ENCODE results near the gene COL20A1. TPM values are rescaled to one million over a fixed set of nuclear protein-coding genes. Genes with fewer than 3 reads are reported as not detected.

The COL20A1 gene
- total and polyA plus RNA-seq, 4 donors, result 0.06 to 0.09 TPM; not detected in 2

DNA sequence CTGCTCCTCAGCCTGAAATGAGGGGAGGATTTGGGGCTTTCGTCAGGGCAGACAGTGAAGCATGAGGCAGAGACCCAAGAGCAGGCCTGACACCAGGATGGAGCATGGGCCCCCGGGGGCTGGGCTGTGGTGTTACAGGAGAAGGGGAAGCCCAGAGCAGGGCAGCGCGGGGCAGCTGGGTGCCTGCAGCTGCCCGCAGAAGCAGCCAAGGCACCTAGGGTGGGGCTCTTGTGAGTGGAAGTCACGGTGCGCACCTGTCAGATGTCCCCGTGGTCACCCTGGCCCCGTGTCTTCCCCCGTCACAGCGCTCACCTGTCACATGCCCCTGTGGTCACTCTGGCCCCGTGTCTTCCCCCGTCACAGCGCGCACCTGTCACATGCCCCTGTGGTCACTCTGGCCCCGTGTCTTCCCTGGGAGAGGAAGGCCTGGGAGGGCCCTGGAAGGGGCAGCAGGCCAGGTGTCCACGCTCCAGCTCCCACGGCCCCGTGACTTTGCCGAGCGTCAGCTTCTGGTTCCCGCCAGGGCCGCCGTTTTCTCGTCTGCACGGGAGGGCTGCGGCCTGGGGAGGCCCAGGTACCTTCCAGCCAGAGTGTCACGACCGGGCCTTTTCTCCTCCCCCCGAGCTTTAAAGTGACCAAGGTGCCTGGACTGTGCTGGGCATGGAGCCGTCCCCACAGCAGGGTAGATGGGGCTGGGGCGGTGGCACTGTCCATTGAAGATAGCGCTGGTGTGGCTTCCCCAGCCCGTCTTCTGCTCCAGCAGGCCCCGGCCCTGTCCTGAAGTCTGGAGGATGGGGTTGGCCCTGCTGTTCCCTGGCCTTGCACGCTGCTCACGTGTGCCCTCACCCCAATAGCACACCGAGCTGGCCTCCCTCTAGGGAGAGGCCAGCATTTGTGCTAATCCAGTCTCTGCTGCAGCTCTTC, 11.0 kb upstream of the COL20A1 start:
- TF ChIP-seq, protein P1, sequence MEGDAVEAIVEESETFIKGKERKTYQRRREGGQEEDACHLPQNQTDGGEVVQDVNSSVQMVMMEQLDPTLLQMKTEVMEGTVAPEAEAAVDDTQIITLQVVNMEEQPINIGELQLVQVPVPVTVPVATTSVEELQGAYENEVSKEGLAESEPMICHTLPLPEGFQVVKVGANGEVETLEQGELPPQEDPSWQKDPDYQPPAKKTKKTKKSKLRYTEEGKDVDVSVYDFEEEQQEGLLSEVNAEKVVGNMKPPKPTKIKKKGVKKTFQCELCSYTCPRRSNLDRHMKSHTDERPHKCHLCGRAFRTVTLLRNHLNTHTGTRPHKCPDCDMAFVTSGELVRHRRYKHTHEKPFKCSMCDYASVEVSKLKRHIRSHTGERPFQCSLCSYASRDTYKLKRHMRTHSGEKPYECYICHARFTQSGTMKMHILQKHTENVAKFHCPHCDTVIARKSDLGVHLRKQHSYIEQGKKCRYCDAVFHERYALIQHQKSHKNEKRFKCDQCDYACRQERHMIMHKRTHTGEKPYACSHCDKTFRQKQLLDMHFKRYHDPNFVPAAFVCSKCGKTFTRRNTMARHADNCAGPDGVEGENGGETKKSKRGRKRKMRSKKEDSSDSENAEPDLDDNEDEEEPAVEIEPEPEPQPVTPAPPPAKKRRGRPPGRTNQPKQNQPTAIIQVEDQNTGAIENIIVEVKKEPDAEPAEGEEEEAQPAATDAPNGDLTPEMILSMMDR (IDR thresholded peaks at IDR 0.05; ENCODE audit: control extremely low read depth, extremely low read depth), result no peak
- no peak overlapping the region for H3K4me3 ChIP-seq
- H3K9me3 ChIP-seq (ENCODE audit: control insufficient read depth in 4 of 4, insufficient read depth in 3 of 4, low read length in 3 of 4), result no peaks in the 10 kb centered on the region
- H3K9ac ChIP-seq (ENCODE audit: insufficient read depth in 1 of 2, low read length in 2 of 2), result no peak overlapping the region
- ATAC-seq (ENCODE audit: insufficient read depth, low FRiP score) (no peak), DNase-seq (no peak)
- H3K27ac ChIP-seq (ENCODE audit: low read depth in 1 of 2, low read length in 1 of 2), result no peak overlapping the region
- WGBS, 2 donors, result 93% methylated on average over 36 to 38 of the region's 38 CpGs
- H3K4me1 ChIP-seq (ENCODE audit: control insufficient read depth in 5 of 5, insufficient read depth in 5 of 5, low read length in 5 of 5), result peaks cover 0 to 4% (median 0%) of the 10 kb centered on the region in 5 donors
- no peaks in the 10 kb centered on the region for H3K27me3 ChIP-seq (ENCODE audit: control insufficient read depth in 3 of 3, insufficient read depth in 3 of 3, low read length in 2 of 3)
- H3K36me3 ChIP-seq (ENCODE audit: control insufficient read depth in 4 of 4, insufficient read depth in 4 of 4, low read length in 4 of 4), result peaks cover 0 to 83% (median 11%) of the 10 kb centered on the region in 4 donors

DNA sequence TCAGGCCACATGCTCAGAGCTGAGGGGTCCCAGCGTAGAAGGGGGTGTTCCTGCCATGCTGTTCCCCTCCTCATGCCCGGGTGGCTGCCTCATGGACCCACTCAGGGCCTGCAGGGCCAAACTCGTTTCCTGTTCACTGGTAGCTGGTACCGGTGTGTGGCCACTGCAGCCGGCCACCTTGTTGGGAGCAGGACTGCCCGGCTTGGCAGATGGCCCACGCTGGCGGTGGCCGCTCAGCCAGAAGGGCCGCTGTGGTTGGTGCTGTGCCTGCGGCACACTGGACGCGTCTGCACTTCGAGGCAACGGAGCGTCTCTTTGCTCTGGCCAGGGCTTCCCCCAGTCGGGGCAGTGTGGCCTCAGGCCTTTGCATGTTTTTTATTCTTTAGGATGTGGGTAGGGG, 10.0 kb upstream of the COL20A1 start:
- 93 to 94% methylated on average over 17 of the region's 17 CpGs for WGBS, 2 donors
- ATAC-seq (ENCODE audit: insufficient read depth, low FRiP score), result no peak
- H3K36me3 ChIP-seq (ENCODE audit: control insufficient read depth in 4 of 4, insufficient read depth in 4 of 4, low read length in 4 of 4), result peaks cover 0 to 83% (median 11%) of the 10 kb centered on the region in 4 donors

DNA sequence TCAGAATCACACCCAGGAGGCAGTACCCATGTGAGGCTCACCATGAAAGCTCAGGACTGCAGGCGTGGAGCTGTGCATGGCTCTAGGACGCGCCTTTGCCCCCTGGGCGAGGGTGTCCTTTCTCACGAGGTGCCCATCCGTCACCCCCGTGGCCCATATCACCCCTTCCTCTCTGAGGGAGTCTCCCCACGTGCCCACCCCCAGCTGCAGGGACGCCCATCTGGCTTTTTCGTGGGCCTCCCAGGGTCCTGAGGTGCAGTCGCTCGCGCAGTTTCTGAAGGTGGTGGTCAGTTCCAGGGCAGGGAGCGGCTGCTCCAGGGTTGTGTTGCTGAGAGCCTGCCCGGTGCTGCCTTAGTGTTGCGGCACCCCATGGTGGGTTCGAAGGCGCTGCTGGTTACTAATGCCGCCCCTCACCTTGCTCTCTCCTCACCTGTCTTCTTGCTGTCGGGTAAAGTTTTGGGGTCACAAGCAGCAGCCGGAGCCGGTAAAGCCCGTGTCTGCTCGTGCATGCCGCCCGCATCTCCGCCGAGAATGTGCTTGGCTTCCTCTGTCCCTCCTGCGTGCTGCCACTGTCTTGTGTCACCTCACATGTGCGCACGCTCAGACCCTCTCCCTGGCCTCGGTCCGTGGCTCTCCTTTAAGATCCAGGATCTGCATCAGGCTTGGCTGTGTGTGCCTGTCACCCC, 9.4 kb upstream of the COL20A1 start:
- TF ChIP-seq, protein P1 (IDR thresholded peaks at IDR 0.05; ENCODE audit: control extremely low read depth, extremely low read depth), result no peak
- no peaks in the 10 kb centered on the region for H3K9me3 ChIP-seq (ENCODE audit: control insufficient read depth in 4 of 4, insufficient read depth in 3 of 4, low read length in 3 of 4)
- no peak for ATAC-seq (ENCODE audit: insufficient read depth, low FRiP score)
- H3K27ac ChIP-seq (ENCODE audit: low read depth in 1 of 2, low read length in 1 of 2), result no peak overlapping the region
- H3K4me1 ChIP-seq (ENCODE audit: control insufficient read depth in 5 of 5, insufficient read depth in 5 of 5, low read length in 5 of 5), result peaks cover 0 to 8% (median 0%) of the 10 kb centered on the region in 5 donors
- H3K4me3 ChIP-seq, result no peak overlapping the region
- no peak for DNase-seq
- no peaks in the 10 kb centered on the region for H3K27me3 ChIP-seq (ENCODE audit: control insufficient read depth in 3 of 3, insufficient read depth in 3 of 3, low read length in 2 of 3)
- no peak overlapping the region for H3K9ac ChIP-seq (ENCODE audit: insufficient read depth in 1 of 2, low read length in 2 of 2)
- H3K36me3 ChIP-seq (ENCODE audit: control insufficient read depth in 4 of 4, insufficient read depth in 4 of 4, low read length in 4 of 4), result peaks cover 0 to 82% (median 12%) of the 10 kb centered on the region in 4 donors
- 93 to 95% methylated on average over 33 of the region's 33 CpGs for whole genome bisulfite sequencing, 2 donors

More for the DNA sequence above, 10.0 kb upstream of the COL20A1 start:
- Histone ChIP-seq H3K4me1 (ENCODE audit: control insufficient read depth in 5 of 5, insufficient read depth in 5 of 5, low read length in 5 of 5) (peaks cover 0 to 8% (median 0%) of the 10 kb centered on the region in 5 donors), H3K9ac (ENCODE audit: insufficient read depth in 1 of 2, low read length in 2 of 2) (no peak overlapping the region), H3K4me3 (no peak overlapping the region), H3K27me3 (ENCODE audit: control insufficient read depth in 3 of 3, insufficient read depth in 3 of 3, low read length in 2 of 3) (no peaks in the 10 kb centered on the region), H3K9me3 (ENCODE audit: control insufficient read depth in 4 of 4, insufficient read depth in 3 of 4, low read length in 3 of 4) (no peaks in the 10 kb centered on the region), H3K27ac (ENCODE audit: low read depth in 1 of 2, low read length in 1 of 2) (no peak overlapping the region)
- no peak for DNase-seq
- TF ChIP-seq, protein P1 (IDR thresholded peaks at IDR 0.05; ENCODE audit: control extremely low read depth, extremely low read depth), result no peak
